SH-SY5Y (cell line): ENCODE data around the gene EREG.

ENCODE experiments used
- GATA2 ChIP-seq: IDR thresholded peaks from 2 replicates; pipeline ENCODE4 v1.6.1; 2011; ENCODE audit warnings: mild to moderate bottlenecking, low read depth, low read length
- GATA3 ChIP-seq: IDR thresholded peaks from 2 replicates; pipeline ENCODE4 v1.6.1; 2011; ENCODE audit warnings: low read depth, mild to moderate bottlenecking, low read length, moderate library complexity

DNA sequence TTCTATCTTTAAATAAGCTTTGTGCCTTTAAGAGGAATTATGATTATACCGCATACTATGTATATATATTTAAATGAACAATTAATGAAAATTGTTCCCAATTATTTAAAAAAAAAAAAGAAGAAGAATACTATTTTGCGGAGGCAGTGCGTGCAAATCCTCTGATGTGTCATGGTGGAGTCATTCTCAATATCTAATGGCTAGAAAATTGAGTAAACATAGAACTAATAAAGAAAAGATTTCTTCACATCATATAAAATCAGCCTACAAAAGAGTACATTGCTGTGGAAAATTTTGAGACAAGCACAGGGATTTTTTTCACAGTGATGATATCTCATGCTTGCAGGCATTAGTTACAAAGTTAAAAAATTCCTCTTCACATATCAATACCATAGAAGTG, 2.6 kb upstream of the EREG start:
- TF ChIP-seq GATA2 (no peak), GATA3 (no peak)
